NCI-H1417 treated with DMSO at 0.1 percent for 48 hours (cell line): ENCODE measurements around the gene CDCA8.
"Not testable (repeated sequence)": the region's sequence is repeated elsewhere in the genome, so short reads cannot be mapped to it uniquely, and the experiment has no call there.

ENCODE experiments used
- DNase-seq: peaks from one replicate; lab custom pipeline; 2025; lab: John Stamatoyannopoulos, UW

CDCA8 gene

DNA sequence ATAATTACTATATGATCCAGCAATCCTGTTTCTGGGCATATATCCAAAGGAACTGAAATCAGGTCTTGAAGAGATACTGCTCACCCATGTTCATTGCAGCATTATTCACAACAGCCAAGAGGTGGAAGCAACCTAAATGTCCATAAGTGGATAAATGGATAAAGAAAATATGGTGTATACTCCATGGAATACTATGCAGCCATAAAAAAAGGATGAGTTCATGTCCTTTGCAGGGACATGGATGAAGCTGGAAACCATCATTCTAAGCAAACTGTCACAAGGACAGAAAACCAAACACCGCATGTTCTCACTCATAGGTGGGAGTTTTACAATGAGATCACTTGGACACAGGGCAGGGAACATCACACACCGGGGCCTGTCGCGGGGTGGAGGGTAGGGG lies 46.3 kb downstream of the CDCA8 start:
- DNase-seq = not testable (repeated sequence)

DNA sequence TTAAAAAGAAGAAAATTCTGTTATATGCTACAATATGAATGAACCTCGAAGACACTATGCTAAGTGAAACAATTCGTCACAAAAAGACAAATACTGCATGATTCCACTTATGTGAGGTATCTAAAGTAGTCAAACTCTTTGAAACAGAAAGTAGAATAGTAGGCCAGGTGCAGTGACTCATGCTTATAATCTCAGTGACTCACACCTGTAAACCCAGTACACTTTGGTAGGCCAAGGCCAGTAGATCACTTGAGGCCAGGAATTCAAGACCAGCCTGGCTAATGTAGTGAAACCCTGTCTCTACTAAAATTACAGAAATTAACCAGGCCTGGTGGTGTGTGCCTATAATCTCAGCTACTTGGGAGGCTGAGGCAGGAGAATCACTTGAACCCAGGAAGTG lies 46.9 kb downstream of the CDCA8 start:
- no peak for DNase-seq

DNA sequence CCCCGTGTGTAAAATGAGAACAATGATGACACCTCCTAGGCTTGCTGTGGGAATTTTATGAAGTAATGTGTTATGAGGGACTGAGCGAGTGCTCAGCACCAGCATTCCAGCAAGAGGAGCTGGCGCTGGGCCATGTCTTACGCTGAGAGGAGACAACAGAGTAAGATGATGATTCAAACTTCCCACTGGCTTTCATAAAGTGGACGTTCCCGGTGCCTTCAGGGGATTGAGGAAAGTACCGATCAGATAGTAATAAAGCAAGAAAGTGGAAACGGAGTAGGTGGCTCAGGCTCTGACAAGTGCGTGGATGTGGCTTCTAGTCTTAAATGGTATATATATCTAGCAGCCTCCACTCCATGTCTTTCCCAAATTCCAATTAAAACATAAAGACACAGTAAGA lies 48.8 kb downstream of the CDCA8 start:
- DNase-seq = no peak

DNA sequence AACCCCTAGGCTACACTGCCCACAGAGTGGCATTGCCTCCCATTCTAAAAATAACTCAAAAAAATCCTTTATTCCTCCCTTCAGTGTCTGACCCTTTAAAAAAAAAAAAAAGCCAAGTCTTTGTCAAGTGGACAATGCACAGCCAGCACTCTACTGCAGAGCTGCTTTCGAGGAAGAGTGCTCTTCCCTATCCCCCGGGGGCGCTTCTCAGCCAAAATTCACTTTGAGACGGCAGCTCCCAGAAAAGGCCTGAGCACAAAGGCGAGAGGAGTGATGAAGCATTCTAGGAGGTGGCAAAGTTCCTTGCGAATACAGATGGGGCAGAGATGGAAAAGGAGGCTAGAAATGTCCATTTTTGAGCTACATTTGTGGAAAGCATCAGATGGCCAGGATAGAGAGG lies 49.3 kb downstream of the CDCA8 start:
- no peak for DNase-seq

DNA sequence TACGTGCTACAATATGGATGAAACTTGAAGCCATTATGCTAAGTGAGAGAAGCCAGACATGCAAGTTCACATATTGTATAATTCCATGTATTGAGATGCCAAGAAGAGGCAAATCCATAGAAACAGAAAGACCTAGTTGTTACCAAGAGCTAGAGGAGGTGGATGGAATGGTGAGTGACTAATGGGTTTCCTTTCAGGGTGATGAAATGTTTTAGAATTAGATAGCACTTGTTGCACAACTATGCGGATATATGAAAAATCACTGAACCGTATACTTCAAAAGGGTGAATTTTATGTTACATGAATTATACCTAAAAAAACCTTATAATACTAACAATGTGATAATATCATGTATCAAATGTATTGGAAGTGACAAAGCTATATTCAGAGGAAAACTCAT lies 54.5 kb downstream of the CDCA8 start:
- DNase-seq = no peak

DNA sequence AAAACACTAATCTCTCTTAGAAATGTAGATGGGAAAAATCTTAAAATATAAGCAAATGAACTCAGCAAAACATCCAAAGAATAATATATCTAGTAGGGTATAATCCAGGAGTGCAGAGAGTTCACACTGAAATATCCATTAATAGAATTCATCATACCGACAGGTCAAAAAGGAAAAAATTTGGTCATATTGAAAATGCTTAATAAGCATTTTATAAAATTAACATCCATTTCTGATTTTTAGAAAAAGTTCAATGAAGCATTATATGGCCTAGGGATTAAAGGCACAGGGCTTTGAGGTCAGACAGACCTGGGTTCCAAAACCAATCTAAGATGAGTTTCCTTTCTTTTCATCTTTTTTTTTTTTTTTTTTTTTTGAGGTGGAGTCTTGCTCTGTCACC lies 56.2 kb downstream of the CDCA8 start:
- DNase-seq = no peak

DNA sequence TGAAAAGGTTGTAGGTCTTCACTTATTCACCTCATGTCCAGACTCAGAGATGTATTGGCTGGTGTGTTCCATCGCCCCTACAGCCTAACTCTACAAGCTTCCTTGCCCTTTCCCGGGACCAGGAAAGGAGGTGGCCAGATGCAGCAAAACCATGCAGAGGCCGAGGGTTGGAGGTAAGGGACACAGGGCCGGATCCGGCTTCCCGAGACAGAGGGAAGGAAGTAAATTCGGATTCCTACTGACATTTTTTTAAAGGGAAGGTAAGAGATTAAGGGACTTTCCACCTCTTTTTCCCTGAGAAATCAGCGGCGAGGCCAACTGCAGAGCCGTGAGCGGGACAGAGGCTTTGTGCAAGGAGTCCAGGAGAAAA lies 59.9 kb downstream of the CDCA8 start:
- DNase-seq = no peak

DNA sequence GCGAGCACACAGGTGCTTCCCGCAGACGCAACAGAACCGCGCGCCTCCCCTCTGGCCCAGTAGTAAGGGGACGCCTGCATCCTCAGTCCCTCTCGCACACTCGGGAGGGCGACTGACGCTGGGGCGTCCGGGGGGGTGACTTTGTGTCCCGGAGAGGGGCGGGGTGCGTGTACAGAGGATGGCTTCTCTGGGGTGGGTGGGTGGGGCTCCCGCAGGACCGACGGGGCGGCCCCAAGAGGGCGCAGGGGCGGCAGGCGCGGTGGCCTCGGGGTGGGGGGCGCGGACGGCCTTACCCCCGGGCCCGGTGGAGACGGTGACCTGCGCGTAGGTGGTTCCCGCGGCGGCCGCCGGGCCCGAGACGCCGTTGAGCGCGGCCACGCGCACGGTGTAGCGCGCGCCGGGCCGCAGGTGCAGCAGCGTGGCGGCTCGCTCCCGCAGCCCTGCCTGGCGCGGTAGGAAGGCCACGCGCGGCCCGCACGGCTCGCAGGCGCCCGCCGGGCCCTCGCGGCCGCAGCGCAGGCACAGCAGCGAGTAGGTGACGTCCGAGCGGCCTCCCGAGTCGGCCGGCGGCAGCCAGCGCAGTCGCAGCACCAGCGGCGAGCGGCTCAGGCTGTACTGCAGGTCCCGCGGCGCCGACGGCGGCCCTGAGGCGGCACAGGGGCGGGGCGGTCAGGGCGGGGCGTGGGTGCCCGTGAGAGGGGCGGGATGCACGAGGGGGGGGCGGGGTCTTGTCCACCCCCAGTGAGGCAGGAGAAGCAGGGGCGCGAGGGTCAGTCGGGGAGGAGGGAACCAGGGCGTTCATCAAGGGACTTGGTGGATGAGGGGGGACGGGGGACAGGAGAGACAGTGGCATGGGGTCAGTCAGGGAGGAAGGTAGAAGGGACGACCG lies 60.5 kb downstream of the CDCA8 start:
- no peak for DNase-seq

DNA sequence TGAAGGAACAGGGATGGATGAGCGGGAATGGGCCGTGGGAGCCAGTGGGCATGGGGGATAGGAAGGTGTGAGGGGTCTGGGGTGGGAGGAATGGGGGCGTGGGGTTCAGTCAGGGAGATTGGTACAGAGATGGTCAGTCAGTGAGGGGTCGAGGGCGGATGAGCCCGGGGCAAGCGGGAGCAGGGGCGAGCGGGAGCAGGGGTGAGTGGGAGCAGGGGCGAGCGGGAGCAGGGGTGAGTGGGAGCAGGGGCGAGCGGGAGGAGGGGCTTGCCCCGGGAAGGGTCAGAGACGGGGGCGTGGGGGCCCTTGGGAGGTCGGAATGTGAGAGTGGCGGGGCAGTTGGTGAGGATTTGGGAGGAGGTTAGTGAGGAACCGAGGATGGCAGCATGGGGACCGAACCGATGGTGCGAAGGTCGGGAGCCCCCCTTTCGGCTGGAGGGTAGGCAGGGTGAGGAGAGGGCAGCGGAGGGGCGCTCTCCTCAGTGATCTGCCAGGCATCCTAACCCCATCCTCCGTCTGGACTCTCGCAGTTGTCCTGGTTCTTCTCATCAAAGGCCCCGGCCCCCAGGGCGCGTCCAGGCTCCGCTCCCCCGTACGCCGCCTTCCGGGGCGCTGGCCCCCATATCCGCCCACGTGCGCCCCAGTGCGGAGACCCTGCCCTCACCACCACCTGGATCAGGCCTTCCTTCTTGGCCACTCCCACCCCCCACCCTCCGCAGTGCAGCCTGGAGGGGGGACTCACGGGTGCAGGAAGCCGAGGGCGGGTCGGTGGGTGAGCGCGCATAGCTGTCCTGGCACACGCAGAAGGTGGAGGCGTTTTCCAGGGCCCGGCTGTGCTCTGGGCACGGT lies 61.4 kb downstream of the CDCA8 start:
- no peak for DNase-seq

DNA sequence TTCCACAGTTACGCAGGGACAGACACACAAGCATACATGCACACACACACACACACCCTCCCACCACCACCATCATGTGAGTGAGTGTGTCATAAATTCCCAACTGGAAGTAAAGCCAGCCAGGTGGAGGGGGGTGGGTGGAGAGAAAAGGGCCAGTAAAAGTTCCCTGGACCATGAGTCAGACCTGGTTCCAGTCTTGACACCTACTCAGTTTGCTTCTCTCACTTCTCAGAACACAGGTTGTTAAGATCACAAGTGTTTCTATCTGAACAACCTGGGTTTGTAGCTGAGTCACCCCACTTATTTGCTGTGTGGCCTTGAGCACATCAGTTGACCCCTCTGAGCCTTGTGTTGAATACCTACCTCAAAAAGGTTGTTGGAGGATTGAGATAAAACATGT lies 63.0 kb downstream of the CDCA8 start:
- no peak for DNase-seq

DNA sequence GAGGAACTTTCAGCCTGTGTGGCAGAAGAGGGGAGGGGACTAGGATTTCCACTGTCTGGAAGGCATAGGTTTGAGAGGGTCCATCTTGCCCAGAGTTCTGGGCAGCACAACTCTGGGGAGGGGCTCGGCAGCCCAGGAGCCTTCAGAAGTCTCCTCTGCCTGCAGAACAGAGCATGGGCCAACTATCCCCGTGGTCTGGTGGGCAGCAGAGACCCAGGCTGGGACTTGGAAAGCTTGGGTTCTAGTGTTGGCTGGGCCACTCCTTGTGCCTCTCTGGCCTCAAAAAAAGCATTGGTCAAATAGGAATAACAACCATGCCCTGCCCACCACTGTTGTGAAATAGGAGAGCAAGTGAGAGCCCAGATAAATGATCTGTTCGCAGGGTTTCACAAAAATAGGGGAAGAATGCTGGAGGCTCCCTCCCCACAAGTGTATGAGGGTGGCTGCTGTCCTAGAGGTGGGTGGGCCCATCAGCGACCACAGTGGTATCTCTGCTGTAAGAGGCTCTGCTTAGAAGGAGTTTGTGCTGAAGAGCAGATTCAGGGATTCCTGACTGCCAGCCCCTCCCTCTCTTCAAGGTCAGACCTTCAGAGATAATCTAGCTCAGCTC lies 63.7 kb downstream of the CDCA8 start:
- no peak for DNase-seq
